GM23338 (cell line): ENCODE results near the gene FKBP5. TPM values are rescaled to one million over a fixed set of nuclear protein-coding genes. Genes with fewer than 3 reads are reported as not detected.
"Not testable (repeated sequence)": the region's sequence is repeated elsewhere in the genome, so short reads cannot be mapped to it uniquely, and the experiment has no call there.

ENCODE experiments used
- ATAC-seq: fragments of 200-7000 bp; cut with Tn5 transposase; 3 replicates; pipeline ENCODE4 v1.9.1; 2020
- DNase-seq: peaks from one replicate; pipeline ENCODE4 v3.0.0-alpha.2; 2015; ENCODE audit warnings: low spot score
- H2AFZ ChIP-seq: fragments of 200-600 bp; sonication (generic); 2 replicates; pipeline ENCODE4 v1.8.0; 2016; ENCODE audit warnings: antibody characterized with exemption, mild to moderate bottlenecking, moderate library complexity
- H3F3A ChIP-seq: fragments of 200-600 bp; sonication (generic); replicated peaks from 2 replicates; pipeline ENCODE4 v1.8.0; 2017; ENCODE audit warnings: antibody characterized with exemption, mixed run types, low read depth
- H3K27ac ChIP-seq: fragments of 200-600 bp; sonication (generic); 2 replicates; pipeline ENCODE4 v1.6.1; 2016; ENCODE audit warnings: low read depth
- H3K27me3 ChIP-seq: fragments of 200-600 bp; sonication (generic); 2 replicates; pipeline ENCODE4 v1.8.0; 2016; ENCODE audit warnings: mild to moderate bottlenecking, mixed run types, moderate library complexity; ENCODE audit not compliant: insufficient read depth
- H3K36me3 ChIP-seq: fragments of 200-600 bp; sonication (generic); 2 replicates; pipeline ENCODE4 v1.8.0; 2016; ENCODE audit warnings: mild to moderate bottlenecking; ENCODE audit not compliant: insufficient read depth
- H3K4me1 ChIP-seq: fragments of 200-600 bp; sonication (generic); 2 replicates; pipeline ENCODE4 v1.8.0; 2016; ENCODE audit warnings: mild to moderate bottlenecking, moderate library complexity; ENCODE audit not compliant: insufficient read depth
- H3K4me2 ChIP-seq: fragments of 200-600 bp; sonication (generic); 2 replicates; pipeline ENCODE4 v1.7.1; 2017; ENCODE audit warnings: mixed run types
- H3K4me3 ChIP-seq: fragments of 200-600 bp; sonication (generic); 2 replicates; pipeline ENCODE4 v1.6.1; 2016; ENCODE audit warnings: mixed run types
- H3K79me2 ChIP-seq: fragments of 200-600 bp; sonication (generic); replicated peaks from 2 replicates; pipeline ENCODE4 v1.8.0; 2017; ENCODE audit warnings: mild to moderate bottlenecking; ENCODE audit not compliant: insufficient read depth
- H3K9me2 ChIP-seq: fragments of 200-600 bp; sonication (generic); 2 replicates; pipeline ENCODE4 v1.8.0; 2017; ENCODE audit not compliant: insufficient read depth
- H4K20me1 ChIP-seq: fragments of 200-600 bp; sonication (generic); replicated peaks from 2 replicates; pipeline ENCODE4 v1.8.0; 2017; ENCODE audit warnings: mild to moderate bottlenecking; ENCODE audit not compliant: insufficient read depth
- H3K27ac Mint-ChIP-seq: 2 replicates; pipeline ENCODE4 v1.8.0; 2020; ENCODE audit warnings: inconsistent platforms, mild to moderate bottlenecking, moderate library complexity, mixed read lengths
- H3K27me3 Mint-ChIP-seq: 3 replicates; pipeline ENCODE4 v1.8.0; 2022; ENCODE audit warnings: low read depth, mild to moderate bottlenecking, moderate library complexity, mixed read lengths, inconsistent platforms; ENCODE audit not compliant: insufficient read depth, poor library complexity
- H3K36me3 Mint-ChIP-seq: 3 replicates; pipeline ENCODE4 v1.8.0; 2021; ENCODE audit warnings: low read depth, mild to moderate bottlenecking, inconsistent platforms, moderate library complexity, mixed read lengths
- H3K4me1 Mint-ChIP-seq: 3 replicates; pipeline ENCODE4 v1.8.0; 2020; ENCODE audit warnings: mild to moderate bottlenecking, inconsistent platforms, mixed read lengths
- H3K4me3 Mint-ChIP-seq: 3 replicates; pipeline ENCODE4 v1.8.0; 2021; ENCODE audit warnings: moderate library complexity, mild to moderate bottlenecking, inconsistent platforms, mixed read lengths
- H3K9me3 Mint-ChIP-seq: 3 replicates; pipeline ENCODE4 v1.8.0; 2020; ENCODE audit warnings: moderate library complexity, mild to moderate bottlenecking, inconsistent platforms, mixed read lengths
- CREB1 ChIP-seq: fragments of 250-450 bp; sonication (Bioruptor Pico); IDR thresholded peaks from 2 replicates; pipeline ENCODE4 v1.5.0; 2020; ENCODE audit warnings: low read depth, mild to moderate bottlenecking, moderate library complexity
- CTCF ChIP-seq, 2 experiments: fragments of 200-600 bp in 1 of 2; sonication (generic) in 1 of 2; conservative IDR thresholded peaks; 2 replicates each; pipeline versions ENCODE4 v1.5.1 to v1.6.1; 2016 to 2017; ENCODE audit warnings: antibody characterized with exemption in 2 of 2, low read depth in 2 of 2, mild to moderate bottlenecking in 2 of 2, moderate library complexity in 1 of 2
- ETS1 ChIP-seq: IDR thresholded peaks from 2 replicates; pipeline ENCODE4 v1.6.1; 2016; ENCODE audit warnings: antibody characterized with exemption
- EZH2 ChIP-seq: fragments of 200-600 bp; sonication (generic); IDR thresholded peaks from one replicate; pipeline ENCODE4 v1.8.0; 2017; ENCODE audit warnings: antibody characterized with exemption, mild to moderate bottlenecking, low read depth; ENCODE audit not compliant: unreplicated experiment
- NANOG ChIP-seq: IDR thresholded peaks from 2 replicates; pipeline ENCODE4 v1.6.1; 2016; ENCODE audit warnings: antibody characterized with exemption, borderline replicate concordance
- POLR2AphosphoS5 ChIP-seq: IDR thresholded peaks from 2 replicates; pipeline ENCODE4 v1.6.1; 2016; ENCODE audit warnings: antibody characterized with exemption, low read depth
- REST ChIP-seq: IDR thresholded peaks from one replicate; pipeline ENCODE4 v1.6.1; 2018; ENCODE audit warnings: antibody characterized with exemption; ENCODE audit not compliant: unreplicated experiment
- STAT1 ChIP-seq: IDR thresholded peaks from one replicate; pipeline ENCODE4 v1.6.1; 2016; ENCODE audit warnings: antibody characterized with exemption; ENCODE audit not compliant: unreplicated experiment
- polyA plus RNA-seq: library from polyadenylated mRNA; unstranded; fragments of >200 nt; fragmentation: Nextera tagmentation; extraction: Ambion mirVana; gene quantifications from 2 replicates; pipeline ENCODE4 v1.2.1, GENCODE V29; 2016
- total RNA-seq: library from RNA; depleted of rRNA; stranded (reverse); fragments of >200 nt; shearing (Covaris generic); gene quantifications from 2 replicates; pipeline ENCODE4 v1.2.3, GENCODE V29; 2014

The FKBP5 gene
- total and polyA plus RNA-seq, 2 experiments from 2014 or later: 19.8 to 28.6 TPM

DNA sequence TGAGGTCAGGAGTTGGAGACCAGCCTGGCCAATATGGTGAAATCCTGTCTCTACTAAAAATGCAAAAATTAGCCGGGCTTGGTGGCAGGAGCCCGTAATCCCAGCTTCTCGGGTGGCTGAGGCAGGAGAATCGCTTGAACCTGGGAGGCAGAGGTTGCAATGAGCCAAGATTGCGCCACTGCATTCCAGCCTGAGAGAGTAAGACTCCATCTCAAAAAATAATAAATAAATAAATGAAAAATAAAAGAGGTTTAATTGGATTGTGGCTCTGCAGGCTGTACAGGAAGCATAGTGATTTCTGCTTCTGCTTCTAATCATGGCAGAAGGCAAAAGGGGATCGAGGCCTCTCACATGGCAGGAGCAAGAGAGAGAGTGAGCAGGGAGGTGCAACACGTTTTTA lies 9.7 kb upstream of the FKBP5 start:
- not testable (repeated sequence) for H4K20me1 ChIP-seq, H3K4me1 ChIP-seq, H3K4me3 ChIP-seq, H3K9me2 ChIP-seq, H3K4me2 ChIP-seq, H3K9me3 Mint-ChIP-seq, H3K4me3 Mint-ChIP-seq, ATAC-seq, H3K36me3 ChIP-seq, DNase-seq, H3K27me3 ChIP-seq, H3F3A ChIP-seq, H3K79me2 ChIP-seq, H3K27ac Mint-ChIP-seq, H3K4me1 Mint-ChIP-seq, H3K27ac ChIP-seq, H3K36me3 Mint-ChIP-seq, H3K27me3 Mint-ChIP-seq
- 0 out of 2 replicates have a peak overlapping the region, but pooled peaks have one; percentile 28 for H2AFZ ChIP-seq

GRCh38 chr6:35694462-35694861 lies 5.7 kb upstream of the FKBP5 start:
- no peaks in the 10 kb centered on the region for H3K27me3 ChIP-seq
- no peak overlapping the region for H3K4me2 ChIP-seq
- Mint-ChIP-seq H3K4me3 (no peak overlapping the region), H3K4me1 (no peaks in the 10 kb centered on the region; the same call in 2 of the 3 replicates), H3K36me3 (no peaks in the 10 kb centered on the region), H3K27ac (no peak overlapping the region), H3K9me3 (no peaks in the 10 kb centered on the region), H3K27me3 (peaks cover under 1% of the 10 kb centered on the region)
- H3K4me1 ChIP-seq: peaks cover 2% of the 10 kb centered on the region; the same call in 1 of the 2 replicates
- H3K36me3 ChIP-seq: no peaks in the 10 kb centered on the region
- no peak for DNase-seq
- no peak overlapping the region for H3K4me3 ChIP-seq
- H2AFZ ChIP-seq: no peak overlapping the region
- no peaks in the 10 kb centered on the region for H3K79me2 ChIP-seq
- peaks cover 10% of the 10 kb centered on the region; the same call in 1 of the 2 replicates for H3F3A ChIP-seq
- no peak for ATAC-seq
- TF ChIP-seq REST (no peak), EZH2 (no peak), CREB1 (CRISPR knock-in tag) (no peak), POLR2AphosphoS5 (no peak), NANOG (no peak), STAT1 (no peak), ETS1 (no peak), CTCF (conservative IDR thresholded peaks at IDR 0.05; ENCODE audit: low read depth in 2 of 2) (no peak)
- no peaks in the 10 kb centered on the region for H4K20me1 ChIP-seq
- H3K27ac ChIP-seq: no peak overlapping the region
- H3K9me2 ChIP-seq: no peaks in the 10 kb centered on the region
